Coronary artery (tissue), 2 donors: Measurements from ENCODE around the gene JMJD7.

Experiments used
- DNase-seq: peaks from one replicate; pipeline ENCODE4 v3.0.0-alpha.2; 2017; ENCODE audit warnings: low spot score
- H3K27ac ChIP-seq, 2 donors: fragments of 200-600 bp; sonication (generic); one replicate each; pipeline ENCODE4 v1.5.1; 2016 to 2019
- H3K4me3 ChIP-seq: fragments of 200-600 bp; sonication (generic); 2 replicates; pipeline ENCODE4 v1.5.1; 2016; ENCODE audit warnings: mild to moderate bottlenecking, moderate library complexity
- TF ChIP-seq, protein P1 (sequence below): fragments of 200-600 bp; sonication (generic); IDR thresholded peaks from one replicate; pipeline ENCODE4 v1.5.1; 2019; ENCODE audit warnings: antibody characterized with exemption

JMJD7 gene

DNA sequence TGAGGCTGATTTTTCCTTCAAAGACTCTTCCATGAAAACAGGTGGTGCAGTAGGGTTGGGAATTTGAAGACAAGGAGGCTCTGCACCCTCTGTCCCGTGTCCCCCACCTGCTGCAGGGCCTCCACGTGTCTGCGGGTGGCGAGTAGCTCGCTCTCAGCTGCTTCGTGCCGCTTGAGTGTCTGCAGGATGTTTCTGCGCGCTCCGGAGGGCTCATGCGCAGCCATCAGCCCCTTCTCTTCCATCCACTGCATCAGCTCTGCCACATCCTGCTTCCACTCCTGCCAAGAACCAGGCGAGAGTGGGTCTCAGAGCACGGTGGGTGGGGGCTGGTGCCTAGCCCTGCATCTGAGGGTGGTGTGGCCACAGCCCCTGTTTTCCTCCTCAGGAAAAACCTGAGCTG is 48.1 kb downstream of the JMJD7 start:
- DNase-seq, result no peak
- TF ChIP-seq, protein P1, sequence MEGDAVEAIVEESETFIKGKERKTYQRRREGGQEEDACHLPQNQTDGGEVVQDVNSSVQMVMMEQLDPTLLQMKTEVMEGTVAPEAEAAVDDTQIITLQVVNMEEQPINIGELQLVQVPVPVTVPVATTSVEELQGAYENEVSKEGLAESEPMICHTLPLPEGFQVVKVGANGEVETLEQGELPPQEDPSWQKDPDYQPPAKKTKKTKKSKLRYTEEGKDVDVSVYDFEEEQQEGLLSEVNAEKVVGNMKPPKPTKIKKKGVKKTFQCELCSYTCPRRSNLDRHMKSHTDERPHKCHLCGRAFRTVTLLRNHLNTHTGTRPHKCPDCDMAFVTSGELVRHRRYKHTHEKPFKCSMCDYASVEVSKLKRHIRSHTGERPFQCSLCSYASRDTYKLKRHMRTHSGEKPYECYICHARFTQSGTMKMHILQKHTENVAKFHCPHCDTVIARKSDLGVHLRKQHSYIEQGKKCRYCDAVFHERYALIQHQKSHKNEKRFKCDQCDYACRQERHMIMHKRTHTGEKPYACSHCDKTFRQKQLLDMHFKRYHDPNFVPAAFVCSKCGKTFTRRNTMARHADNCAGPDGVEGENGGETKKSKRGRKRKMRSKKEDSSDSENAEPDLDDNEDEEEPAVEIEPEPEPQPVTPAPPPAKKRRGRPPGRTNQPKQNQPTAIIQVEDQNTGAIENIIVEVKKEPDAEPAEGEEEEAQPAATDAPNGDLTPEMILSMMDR, result no peak

GRCh38 chr15:41876689-41877088 is 48.8 kb downstream of the JMJD7 start:
- TF ChIP-seq, protein P1, result no peak
- Histone ChIP-seq H3K27ac (no peak overlapping the region), H3K4me3 (no peak overlapping the region)
- no peak for DNase-seq

More for the DNA sequence above, 48.1 kb downstream of the JMJD7 start:
- H3K4me3 ChIP-seq, result no peak overlapping the region
- H3K27ac ChIP-seq, result no peak overlapping the region

- H3K27ac ChIP-seq, result no peak overlapping the region
Measured at GRCh38 chr15:41877631-41878354, 49.9 kb downstream of the JMJD7 start.

GRCh38 chr15:41878355-41878699 is 50.4 kb downstream of the JMJD7 start:
- Histone ChIP-seq H3K27ac (no peak overlapping the region), H3K4me3 (no peak overlapping the region)
- TF ChIP-seq, protein P1, result no peak
- no peak for DNase-seq

More at GRCh38 chr15:41877631-41878354, 49.9 kb downstream of the JMJD7 start:
- DNase-seq, result no peak
- H3K4me3 ChIP-seq, result no peak overlapping the region
- TF ChIP-seq, protein P1, result no peak

- DNase-seq, result no peak
- TF ChIP-seq, protein P1, result no peak
- Histone ChIP-seq H3K27ac (no peak overlapping the region), H3K4me3 (no peak overlapping the region)
Measured at GRCh38 chr15:41879321-41879845, 51.5 kb downstream of the JMJD7 start.

- no peak overlapping the region for H3K27ac ChIP-seq
- H3K4me3 ChIP-seq, result no peak overlapping the region
- TF ChIP-seq, protein P1, result no peak
- DNase-seq, result no peak
Measured at GRCh38 chr15:41880156-41880877, 52.4 kb downstream of the JMJD7 start.
